Measurements from ENCODE around the gene FBXL5.
"Not testable (repeated sequence)": the region's sequence is repeated elsewhere in the genome, so short reads cannot be mapped to it uniquely, and the experiment has no call there.

The FBXL5 gene

DNA sequence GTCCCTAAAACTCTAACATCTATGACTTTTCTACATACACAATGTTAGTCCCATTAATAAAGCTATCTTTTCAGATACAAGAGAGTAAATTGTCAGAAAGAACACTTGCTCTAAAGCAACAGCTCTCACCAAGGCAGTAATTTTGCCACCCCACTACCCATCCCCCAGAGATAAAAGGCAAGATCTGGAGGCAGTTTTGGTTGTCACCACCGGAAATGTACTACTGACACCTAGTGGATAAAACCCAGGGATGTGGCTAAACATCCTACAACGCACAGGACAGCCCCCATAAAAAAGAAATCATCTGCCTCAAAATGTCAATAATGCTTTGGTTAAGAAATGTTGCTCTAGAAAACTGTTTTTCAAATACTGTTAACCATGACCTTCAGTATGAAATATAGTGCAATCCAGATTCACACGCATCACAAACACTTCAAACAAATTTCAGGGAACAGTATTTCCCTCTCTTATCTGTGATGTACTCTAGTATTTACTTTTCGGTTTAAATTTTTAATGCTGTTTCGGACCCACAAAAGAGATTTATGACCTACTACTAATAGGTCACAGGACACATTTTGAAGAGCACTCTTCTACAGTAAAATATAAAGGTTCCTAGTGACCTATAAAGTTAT is 5.1 kb downstream of the FBXL5 start:
- Histone ChIP-seq H3K27ac (ENCODE audit: low read depth, low read length) (no peak overlapping the region), H3K27me3 (ENCODE audit: control insufficient read depth, insufficient read depth, low read length) (no peaks in the 10 kb centered on the region), H3K4me1 (ENCODE audit: control insufficient read depth, insufficient read depth, low read length) (peaks cover 18% of the 10 kb centered on the region), H3K36me3 (ENCODE audit: control insufficient read depth, insufficient read depth, low read length) (no peaks in the 10 kb centered on the region), H3K9me3 (ENCODE audit: control insufficient read depth, insufficient read depth, low read depth, low read length) (no peaks in the 10 kb centered on the region), H3K4me3 (ENCODE audit: low read depth, low read length) (peak overlapping the region; percentile 17; the same call in 1 of the 2 replicates), H3K9ac (ENCODE audit: low read length) (no peak overlapping the region)

GRCh38 chr4:15648600-15648999 is 6.6 kb downstream of the FBXL5 start:
- Histone ChIP-seq H3K27ac (ENCODE audit: low read depth, low read length) (no peak overlapping the region), H3K4me1 (ENCODE audit: control insufficient read depth, insufficient read depth, low read length) (peaks cover 15% of the 10 kb centered on the region), H3K9ac (ENCODE audit: low read length) (no peak overlapping the region), H3K27me3 (ENCODE audit: control insufficient read depth, insufficient read depth, low read length) (no peaks in the 10 kb centered on the region), H3K9me3 (ENCODE audit: control insufficient read depth, insufficient read depth, low read depth, low read length) (no peaks in the 10 kb centered on the region), H3K36me3 (ENCODE audit: control insufficient read depth, insufficient read depth, low read length) (no peaks in the 10 kb centered on the region), H3K4me3 (ENCODE audit: low read depth, low read length) (no peak overlapping the region)

- Histone ChIP-seq H3K27me3 (ENCODE audit: control insufficient read depth, insufficient read depth, low read length) (no peaks in the 10 kb centered on the region), H3K36me3 (ENCODE audit: control insufficient read depth, insufficient read depth, low read length) (peaks cover 53% of the 10 kb centered on the region), H3K9ac (ENCODE audit: low read length) (no peak overlapping the region), H3K4me1 (ENCODE audit: control insufficient read depth, insufficient read depth, low read length) (no peaks in the 10 kb centered on the region), H3K4me3 (ENCODE audit: low read depth, low read length) (no peak overlapping the region), H3K27ac (ENCODE audit: low read depth, low read length) (no peak overlapping the region), H3K9me3 (ENCODE audit: control insufficient read depth, insufficient read depth, low read depth, low read length) (no peaks in the 10 kb centered on the region)
These were observed 16.7 kb downstream of the FBXL5 start for GRCh38 chr4:15638418-15638817.

- no peaks in the 10 kb centered on the region for H3K4me1 ChIP-seq (ENCODE audit: control insufficient read depth, insufficient read depth, low read length)
- H3K9ac ChIP-seq (ENCODE audit: low read length): no peak overlapping the region
- no peak overlapping the region for H3K4me3 ChIP-seq (ENCODE audit: low read depth, low read length)
- H3K27me3 ChIP-seq (ENCODE audit: control insufficient read depth, insufficient read depth, low read length): no peaks in the 10 kb centered on the region
- no peak overlapping the region for H3K27ac ChIP-seq (ENCODE audit: low read depth, low read length)
- no peaks in the 10 kb centered on the region for H3K9me3 ChIP-seq (ENCODE audit: control insufficient read depth, insufficient read depth, low read depth, low read length)
- H3K36me3 ChIP-seq (ENCODE audit: control insufficient read depth, insufficient read depth, low read length): peaks cover 62% of the 10 kb centered on the region
These were observed 18.3 kb downstream of the FBXL5 start for GRCh38 chr4:15636818-15637217.

DNA sequence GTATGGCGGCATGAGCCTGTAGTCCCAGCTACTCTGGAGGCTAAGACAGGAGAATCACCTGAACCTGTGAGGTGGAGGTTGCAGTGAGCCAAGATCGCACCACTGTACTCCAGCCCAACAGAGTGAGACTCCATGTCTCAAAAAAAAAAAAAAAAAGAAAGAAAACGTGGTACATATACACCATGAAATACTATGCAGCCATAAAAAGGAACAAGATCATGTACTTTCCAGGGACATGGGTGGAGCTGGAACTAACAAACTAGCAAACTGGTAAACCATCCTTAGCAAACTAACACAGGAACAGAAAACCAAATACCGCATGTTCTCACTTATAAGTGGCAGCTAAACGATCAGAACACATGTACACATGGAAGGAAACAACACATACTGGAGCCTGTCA is 37.8 kb downstream of the FBXL5 start:
- Histone ChIP-seq H3K36me3 (ENCODE audit: control insufficient read depth, insufficient read depth, low read length) (peaks cover 40% of the 10 kb centered on the region), H3K9me3 (ENCODE audit: control insufficient read depth, insufficient read depth, low read depth, low read length) (peaks cover 43% of the 10 kb centered on the region)
- H3K27ac ChIP-seq (ENCODE audit: low read depth, low read length); H3K9ac ChIP-seq (ENCODE audit: low read length); H3K4me3 ChIP-seq (ENCODE audit: low read depth, low read length); H3K27me3 ChIP-seq (ENCODE audit: control insufficient read depth, insufficient read depth, low read length); H3K4me1 ChIP-seq (ENCODE audit: control insufficient read depth, insufficient read depth, low read length): not testable (repeated sequence)

GRCh38 chr4:15614891-15615290 is 40.3 kb downstream of the FBXL5 start:
- H3K27me3 ChIP-seq (ENCODE audit: control insufficient read depth, insufficient read depth, low read length); H3K4me1 ChIP-seq (ENCODE audit: control insufficient read depth, insufficient read depth, low read length); H3K9ac ChIP-seq (ENCODE audit: low read length); H3K27ac ChIP-seq (ENCODE audit: low read depth, low read length); H3K4me3 ChIP-seq (ENCODE audit: low read depth, low read length): not testable (repeated sequence)
- Histone ChIP-seq H3K9me3 (ENCODE audit: control insufficient read depth, insufficient read depth, low read depth, low read length) (peaks cover 22% of the 10 kb centered on the region), H3K36me3 (ENCODE audit: control insufficient read depth, insufficient read depth, low read length) (peaks cover 24% of the 10 kb centered on the region)

DNA sequence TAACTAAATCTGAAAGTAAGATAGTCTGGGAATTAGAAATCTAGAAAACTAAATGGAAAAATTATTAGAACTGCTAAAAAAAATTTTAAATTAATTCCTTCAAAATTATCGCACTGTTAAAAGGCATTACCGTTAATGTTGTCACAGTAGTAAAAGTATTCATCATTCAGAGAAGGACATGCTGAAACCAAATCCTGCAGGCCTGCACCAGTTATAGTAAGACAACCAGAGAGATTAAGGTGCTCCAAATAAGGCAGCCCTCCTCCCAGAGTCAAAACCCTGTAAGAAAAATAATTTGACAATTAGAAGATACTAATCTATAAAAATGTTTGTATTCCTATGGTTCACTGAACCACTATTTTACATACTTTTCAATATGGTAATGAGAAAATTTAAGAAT is 43.0 kb downstream of the FBXL5 start:
- H3K36me3 ChIP-seq (ENCODE audit: control insufficient read depth, insufficient read depth, low read length): peaks cover 12% of the 10 kb centered on the region
- H3K27me3 ChIP-seq (ENCODE audit: control insufficient read depth, insufficient read depth, low read length): no peaks in the 10 kb centered on the region
- H3K9me3 ChIP-seq (ENCODE audit: control insufficient read depth, insufficient read depth, low read depth, low read length): peaks cover 6% of the 10 kb centered on the region

DNA sequence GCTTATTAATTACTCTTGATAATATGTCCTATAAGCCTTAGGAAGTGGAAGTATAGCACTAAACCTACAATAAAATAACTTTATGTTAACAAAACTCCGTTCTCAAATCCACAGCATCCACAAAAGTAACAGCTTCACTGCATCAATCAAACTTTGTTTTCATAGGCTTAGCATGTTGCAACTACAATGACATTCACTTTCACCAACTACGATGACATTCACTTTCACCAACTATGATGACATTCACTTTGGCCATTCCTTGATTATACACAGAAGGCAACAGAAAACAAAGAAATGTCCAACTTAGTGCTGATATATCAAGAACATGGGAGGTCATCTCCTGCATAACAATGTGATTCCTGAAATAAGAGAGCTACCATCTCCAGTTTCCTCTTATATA is 44.3 kb downstream of the FBXL5 start:
- peaks cover 4% of the 10 kb centered on the region for H3K36me3 ChIP-seq (ENCODE audit: control insufficient read depth, insufficient read depth, low read length)
- H3K9me3 ChIP-seq (ENCODE audit: control insufficient read depth, insufficient read depth, low read depth, low read length): no peaks in the 10 kb centered on the region
- H3K27ac ChIP-seq (ENCODE audit: low read depth, low read length): no peak overlapping the region
- no peak overlapping the region for H3K4me3 ChIP-seq (ENCODE audit: low read depth, low read length)
- no peak overlapping the region for H3K9ac ChIP-seq (ENCODE audit: low read length)
- H3K27me3 ChIP-seq (ENCODE audit: control insufficient read depth, insufficient read depth, low read length): no peaks in the 10 kb centered on the region
- H3K4me1 ChIP-seq (ENCODE audit: control insufficient read depth, insufficient read depth, low read length): peaks cover 11% of the 10 kb centered on the region; the same call in 1 of the 2 replicates

More for the DNA sequence above, 43.0 kb downstream of the FBXL5 start:
- Histone ChIP-seq H3K27ac (ENCODE audit: low read depth, low read length) (no peak overlapping the region), H3K4me3 (ENCODE audit: low read depth, low read length) (no peak overlapping the region), H3K4me1 (ENCODE audit: control insufficient read depth, insufficient read depth, low read length) (no peaks in the 10 kb centered on the region), H3K9ac (ENCODE audit: low read length) (no peak overlapping the region)

GRCh38 chr4:15605537-15605936 is 49.6 kb downstream of the FBXL5 start:
- H3K4me3 ChIP-seq (ENCODE audit: low read depth, low read length): no peak overlapping the region
- peaks cover 31% of the 10 kb centered on the region for H3K36me3 ChIP-seq (ENCODE audit: control insufficient read depth, insufficient read depth, low read length)
- no peaks in the 10 kb centered on the region for H3K27me3 ChIP-seq (ENCODE audit: control insufficient read depth, insufficient read depth, low read length)
- H3K4me1 ChIP-seq (ENCODE audit: control insufficient read depth, insufficient read depth, low read length): peaks cover 19% of the 10 kb centered on the region; the same call in 1 of the 2 replicates
- peaks cover 2% of the 10 kb centered on the region; the same call in 1 of the 2 replicates for H3K9me3 ChIP-seq (ENCODE audit: control insufficient read depth, insufficient read depth, low read depth, low read length)
- H3K27ac ChIP-seq (ENCODE audit: low read depth, low read length): peak overlapping the region; percentile 54; the same call in 1 of the 2 replicates
- no peak overlapping the region for H3K9ac ChIP-seq (ENCODE audit: low read length)

DNA sequence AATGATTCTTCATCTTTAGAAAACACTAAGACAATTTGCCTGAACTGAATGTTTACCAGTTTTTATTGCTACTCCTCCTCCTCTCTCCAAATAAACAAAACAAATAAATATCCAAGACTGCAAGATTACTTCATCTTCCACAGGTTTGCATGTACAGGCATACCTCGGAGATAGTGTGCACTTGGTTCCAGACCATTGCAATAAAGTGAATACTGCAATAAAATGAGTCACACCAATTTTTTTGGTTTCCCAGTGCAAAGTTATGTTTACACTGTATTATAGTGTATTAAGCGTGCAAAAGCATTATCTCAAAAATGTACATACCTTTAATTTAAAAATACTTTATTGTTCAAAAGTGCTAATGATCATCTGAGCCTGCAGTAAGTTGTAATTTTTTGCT is 53.3 kb downstream of the FBXL5 start:
- no peaks in the 10 kb centered on the region for H3K27me3 ChIP-seq (ENCODE audit: control insufficient read depth, insufficient read depth, low read length)
- H3K9ac ChIP-seq (ENCODE audit: low read length): no peak overlapping the region
- peaks cover 2% of the 10 kb centered on the region; the same call in 1 of the 2 replicates for H3K9me3 ChIP-seq (ENCODE audit: control insufficient read depth, insufficient read depth, low read depth, low read length)
- no peak overlapping the region for H3K27ac ChIP-seq (ENCODE audit: low read depth, low read length)
- H3K4me1 ChIP-seq (ENCODE audit: control insufficient read depth, insufficient read depth, low read length): peaks cover 17% of the 10 kb centered on the region; the same call in 1 of the 2 replicates
- H3K4me3 ChIP-seq (ENCODE audit: low read depth, low read length): no peak overlapping the region
- peaks cover 31% of the 10 kb centered on the region for H3K36me3 ChIP-seq (ENCODE audit: control insufficient read depth, insufficient read depth, low read length)

- peaks cover under 1% of the 10 kb centered on the region; the same call in 1 of the 2 replicates for H3K4me1 ChIP-seq (ENCODE audit: control insufficient read depth, insufficient read depth, low read length)
- no peak overlapping the region for H3K9ac ChIP-seq (ENCODE audit: low read length)
- no peak overlapping the region for H3K27ac ChIP-seq (ENCODE audit: low read depth, low read length)
- no peak overlapping the region for H3K4me3 ChIP-seq (ENCODE audit: low read depth, low read length)
- H3K27me3 ChIP-seq (ENCODE audit: control insufficient read depth, insufficient read depth, low read length): no peaks in the 10 kb centered on the region
- H3K9me3 ChIP-seq (ENCODE audit: control insufficient read depth, insufficient read depth, low read depth, low read length): peaks cover 2% of the 10 kb centered on the region; the same call in 1 of the 2 replicates
- peaks cover 29% of the 10 kb centered on the region for H3K36me3 ChIP-seq (ENCODE audit: control insufficient read depth, insufficient read depth, low read length)
These were observed 55.0 kb downstream of the FBXL5 start for GRCh38 chr4:15600176-15600575.
